SH-SY5Y (cell line): ENCODE data around the gene ADAMTS14.

ENCODE experiments used
- GATA2 ChIP-seq: IDR thresholded peaks from 2 replicates; pipeline ENCODE4 v1.6.1; 2011; ENCODE audit warnings: mild to moderate bottlenecking, low read depth, low read length
- GATA3 ChIP-seq: IDR thresholded peaks from 2 replicates; pipeline ENCODE4 v1.6.1; 2011; ENCODE audit warnings: low read depth, mild to moderate bottlenecking, low read length, moderate library complexity

DNA sequence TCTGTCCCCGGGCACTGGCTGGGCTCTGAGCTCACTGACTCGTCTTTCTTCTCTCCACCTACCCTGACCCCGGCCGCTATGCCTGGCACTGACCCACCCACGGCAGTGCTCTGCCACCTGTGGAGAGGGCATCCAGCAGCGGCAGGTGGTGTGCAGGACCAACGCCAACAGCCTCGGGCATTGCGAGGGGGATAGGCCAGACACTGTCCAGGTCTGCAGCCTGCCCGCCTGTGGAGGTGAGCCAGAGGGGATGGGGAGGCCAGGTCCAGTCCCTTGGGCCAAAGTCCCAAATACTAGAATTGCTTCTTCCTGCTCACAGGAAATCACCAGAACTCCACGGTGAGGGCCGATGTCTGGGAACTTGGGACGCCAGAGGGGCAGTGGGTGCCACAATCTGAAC, 85.5 kb downstream of the ADAMTS14 start:
- TF ChIP-seq GATA3 (no peak), GATA2 (no peak)
